ENCODE data around the gene CIAO2B. TPM values are rescaled to one million over a fixed set of nuclear protein-coding genes. Genes with fewer than 3 reads are reported as not detected.

The CIAO2B gene
- total RNA-seq, 1 experiment from 2014 or later, result 119 TPM

GRCh38 chr16:66900721-66901441, 33.3 kb downstream of the CIAO2B start:
- intact Hi-C loops (cut with micrococcal nuclease; ENCODE audit: unreplicated experiment), result no loop called here
- no peaks in the 10 kb centered on the region for H3K27me3 ChIP-seq (replicated peaks; ENCODE audit: control insufficient read depth, insufficient read depth, low read length)
- H3K4me3 ChIP-seq (ENCODE audit: low read depth, low read length), result no peak overlapping the region
- ChIA-PET POLR2A (no interaction called here), CTCF (interaction anchor here (0.6 to 0.9 kb wide), 2 partner anchors 33 to 47 kb away, joined by 3 read pairs; no protein-coding TSS in a partner anchor)
- peak overlapping the region; percentile 69 for H3K27ac Mint-ChIP-seq (ENCODE audit: unreplicated experiment)
- no peaks in the 10 kb centered on the region for H3K9me3 Mint-ChIP-seq (ENCODE audit: unreplicated experiment)
- DNase-seq, result no peak
- no TSS peak for BruUV-seq (replicated peaks)
- H3K9me3 ChIP-seq, result no peaks in the 10 kb centered on the region
- TF ChIP-seq CTCF (IDR thresholded peaks at IDR 0.05; ENCODE audit: insufficient read depth in 1 of 2, low read depth in 1 of 2, low read length in 1 of 2, severe bottlenecking in 1 of 2, unreplicated experiment in 1 of 2), result no peak
- H3K36me3 Mint-ChIP-seq (ENCODE audit: insufficient read depth, unreplicated experiment), result no peaks in the 10 kb centered on the region
- H3K4me1 ChIP-seq, result peaks cover 68% of the 10 kb centered on the region
- no peaks in the 10 kb centered on the region for H3K27me3 Mint-ChIP-seq (ENCODE audit: insufficient read depth, unreplicated experiment)
- peaks cover 42% of the 10 kb centered on the region for H3K4me1 Mint-ChIP-seq (ENCODE audit: low read depth, unreplicated experiment)
- no peak overlapping the region for H3K4me3 Mint-ChIP-seq (ENCODE audit: unreplicated experiment)
- no peaks in the 10 kb centered on the region for H3K36me3 ChIP-seq (ENCODE audit: control insufficient read depth, insufficient read depth, low read length)

- Mint-ChIP-seq H3K27ac (ENCODE audit: unreplicated experiment) (peak overlapping the region; percentile 69), H3K4me1 (ENCODE audit: low read depth, unreplicated experiment) (peaks cover 38% of the 10 kb centered on the region), H3K4me3 (ENCODE audit: unreplicated experiment) (no peak overlapping the region), H3K9me3 (ENCODE audit: unreplicated experiment) (no peaks in the 10 kb centered on the region), H3K36me3 (ENCODE audit: insufficient read depth, unreplicated experiment) (no peaks in the 10 kb centered on the region), H3K27me3 (ENCODE audit: insufficient read depth, unreplicated experiment) (no peaks in the 10 kb centered on the region)
- H3K27me3 ChIP-seq (replicated peaks; ENCODE audit: control insufficient read depth, insufficient read depth, low read length), result no peaks in the 10 kb centered on the region
- H3K36me3 ChIP-seq (ENCODE audit: control insufficient read depth, insufficient read depth, low read length), result no peaks in the 10 kb centered on the region
- BruUV-seq (replicated peaks), result no TSS peak
- CTCF ChIA-PET, result interaction anchor here (0.6 kb wide), 2 partner anchors 32 to 47 kb away, joined by 3 to 9 read pairs; no protein-coding TSS in a partner anchor
- intact Hi-C loops (cut with micrococcal nuclease; ENCODE audit: unreplicated experiment), result no loop called here
- TF ChIP-seq CTCF (IDR thresholded peaks at IDR 0.05; ENCODE audit: insufficient read depth in 1 of 2, low read depth in 1 of 2, low read length in 1 of 2, severe bottlenecking in 1 of 2, unreplicated experiment in 1 of 2), result no peak
- DNase-seq, result peak; percentile 75 to 84
- no peak overlapping the region for H3K4me3 ChIP-seq (ENCODE audit: low read depth, low read length)
- H3K4me1 ChIP-seq, result peaks cover 68% of the 10 kb centered on the region
- no peaks in the 10 kb centered on the region for H3K9me3 ChIP-seq
- POLR2A ChIA-PET, result interaction anchor here (0.5 kb wide), 1 partner anchor 42 kb away, joined by 3 read pairs; no protein-coding TSS in a partner anchor
Measured at GRCh38 chr16:66899945-66900710, 34.1 kb downstream of the CIAO2B start.

GRCh38 chr16:66899310-66899944, 34.8 kb downstream of the CIAO2B start:
- no peak for DNase-seq
- Histone ChIP-seq H3K36me3 (ENCODE audit: control insufficient read depth, insufficient read depth, low read length) (no peaks in the 10 kb centered on the region), H3K27me3 (replicated peaks; ENCODE audit: control insufficient read depth, insufficient read depth, low read length) (no peaks in the 10 kb centered on the region), H3K9me3 (no peaks in the 10 kb centered on the region), H3K4me1 (peaks cover 61% of the 10 kb centered on the region), H3K4me3 (ENCODE audit: low read depth, low read length) (no peak overlapping the region)
- Mint-ChIP-seq H3K27me3 (ENCODE audit: insufficient read depth, unreplicated experiment) (no peaks in the 10 kb centered on the region), H3K9me3 (ENCODE audit: unreplicated experiment) (no peaks in the 10 kb centered on the region), H3K36me3 (ENCODE audit: insufficient read depth, unreplicated experiment) (no peaks in the 10 kb centered on the region), H3K27ac (ENCODE audit: unreplicated experiment) (peak overlapping the region; percentile 69), H3K4me3 (ENCODE audit: unreplicated experiment) (no peak overlapping the region), H3K4me1 (ENCODE audit: low read depth, unreplicated experiment) (peaks cover 33% of the 10 kb centered on the region)
- POLR2A ChIA-PET, result interaction anchor here (0.5 kb wide), 1 partner anchor 43 kb away, joined by 3 read pairs; no protein-coding TSS in a partner anchor
- intact Hi-C loops (cut with micrococcal nuclease; ENCODE audit: unreplicated experiment), result no loop called here
- TF ChIP-seq CTCF (IDR thresholded peaks at IDR 0.05; ENCODE audit: insufficient read depth in 1 of 2, low read depth in 1 of 2, low read length in 1 of 2, severe bottlenecking in 1 of 2, unreplicated experiment in 1 of 2), result no peak
- BruUV-seq (replicated peaks), result no TSS peak
- CTCF ChIA-PET, result interaction anchor here (0.6 kb wide), 1 partner anchor 31 kb away, joined by 9 read pairs; no protein-coding TSS in a partner anchor

All from Caco-2 (cell line).